GM21381 (cell line): Measurements from ENCODE around the gene PPP6R1.

Experiments used
- ATAC-seq: cut with Tn5 transposase; IDR thresholded peaks from one replicate; pipeline ENCODE4 v1.9.1; 2021; ENCODE audit warnings: mild to moderate bottlenecking, moderate library complexity; ENCODE audit not compliant: unreplicated experiment

The PPP6R1 gene

GRCh38 chr19:55261671-55262126, 2.9 kb upstream of the PPP6R1 start:
- no peak for ATAC-seq

DNA sequence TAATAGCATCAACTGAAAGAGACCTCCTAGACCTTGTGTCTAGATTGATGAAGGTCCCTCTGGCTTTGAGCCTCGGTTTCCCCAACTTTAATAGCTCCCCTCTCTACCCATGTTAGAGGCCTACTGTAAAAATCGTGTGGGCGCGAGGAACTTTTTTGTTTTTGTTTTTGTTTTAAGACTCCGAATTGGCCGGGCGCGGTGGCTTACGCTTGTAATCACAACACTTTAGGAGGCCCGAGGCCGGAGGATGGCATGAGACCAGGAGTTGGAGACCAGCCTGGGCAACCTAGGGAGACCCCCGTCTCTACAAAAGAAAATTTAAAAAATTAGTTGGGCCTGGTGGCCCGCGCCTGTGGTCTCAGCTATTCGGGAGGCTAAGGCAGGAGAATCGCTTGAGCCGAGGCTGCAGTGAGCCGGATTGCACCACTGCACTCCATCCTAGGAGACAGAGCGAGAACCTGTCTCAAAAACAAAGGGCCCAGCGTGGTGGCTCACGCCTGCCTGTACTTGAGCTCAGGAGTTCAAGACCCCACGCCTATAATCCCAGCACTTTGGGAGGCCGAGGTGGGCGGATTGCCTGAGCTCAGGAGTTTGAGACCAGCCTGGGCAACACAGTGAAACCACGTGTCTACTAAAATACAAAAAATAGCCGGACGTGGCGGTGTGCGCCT, 858 bp upstream of the PPP6R1 start:
- no peak for ATAC-seq

DNA sequence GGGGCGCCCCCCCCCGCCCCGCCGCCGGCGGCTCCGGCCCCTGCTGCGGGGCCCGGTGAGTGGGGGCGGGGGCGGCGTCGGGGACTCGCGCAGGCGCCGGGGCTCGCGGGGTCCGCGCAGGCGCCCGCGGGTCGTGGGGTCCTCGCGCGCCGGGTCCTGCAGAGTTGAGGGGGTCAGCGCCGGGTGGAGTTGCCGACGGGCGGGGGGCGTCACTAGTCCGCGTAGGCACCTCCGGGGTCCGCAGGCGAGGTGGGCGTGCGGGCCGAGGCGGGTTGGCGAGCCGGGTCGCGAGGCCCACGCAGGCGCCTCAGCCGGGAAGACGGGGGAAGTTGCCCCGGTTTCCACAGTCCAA, 365 bp downstream of the PPP6R1 start:
- ATAC-seq = peak; percentile 21

DNA sequence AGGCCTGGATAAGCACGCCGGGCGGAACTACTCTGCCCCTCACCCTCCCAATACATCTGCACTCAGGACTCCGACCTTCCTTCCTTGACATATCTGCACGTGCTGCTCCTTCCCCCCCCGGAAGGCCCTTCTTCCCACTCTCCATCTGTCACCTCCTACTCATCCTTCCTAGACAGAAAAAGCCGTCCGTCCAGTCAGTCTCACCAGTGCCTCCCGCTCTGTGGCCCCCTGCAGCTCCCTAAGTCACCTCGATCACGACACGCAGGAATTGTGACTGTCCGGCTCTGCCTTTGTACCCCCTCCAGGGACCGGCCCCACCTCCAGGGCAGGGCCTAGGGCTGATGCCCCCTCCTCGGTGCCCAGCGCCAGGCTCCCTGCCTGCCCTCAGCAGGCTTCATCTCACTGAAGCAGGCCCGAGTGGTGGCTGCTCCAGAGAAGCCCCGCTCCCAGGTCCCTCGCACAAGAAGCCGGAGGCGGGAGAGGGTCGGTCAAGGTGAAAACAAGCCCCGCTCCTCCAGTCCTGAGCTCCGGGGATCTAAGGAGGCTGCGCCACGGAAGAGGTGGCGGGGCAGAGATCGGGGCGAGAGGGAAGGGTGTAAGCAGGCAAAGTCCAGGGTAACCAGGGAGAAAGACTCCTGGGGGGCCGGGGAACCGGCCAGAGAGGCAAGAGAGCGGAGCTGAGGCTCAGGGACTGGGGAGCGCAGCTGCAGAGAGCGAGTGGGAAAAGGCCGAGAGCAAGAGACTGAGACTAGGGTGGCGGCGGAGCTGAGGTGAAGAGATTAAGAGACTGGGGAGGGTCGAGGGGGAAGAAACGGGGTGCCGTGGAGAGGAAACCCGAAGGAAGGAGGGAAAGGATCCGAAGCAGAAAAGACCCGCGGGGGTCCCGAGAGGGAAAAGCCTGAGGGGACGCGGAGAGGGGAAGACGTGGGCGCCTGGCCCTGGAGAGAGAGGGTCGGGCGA, 1.1 kb downstream of the PPP6R1 start:
- ATAC-seq = no peak

DNA sequence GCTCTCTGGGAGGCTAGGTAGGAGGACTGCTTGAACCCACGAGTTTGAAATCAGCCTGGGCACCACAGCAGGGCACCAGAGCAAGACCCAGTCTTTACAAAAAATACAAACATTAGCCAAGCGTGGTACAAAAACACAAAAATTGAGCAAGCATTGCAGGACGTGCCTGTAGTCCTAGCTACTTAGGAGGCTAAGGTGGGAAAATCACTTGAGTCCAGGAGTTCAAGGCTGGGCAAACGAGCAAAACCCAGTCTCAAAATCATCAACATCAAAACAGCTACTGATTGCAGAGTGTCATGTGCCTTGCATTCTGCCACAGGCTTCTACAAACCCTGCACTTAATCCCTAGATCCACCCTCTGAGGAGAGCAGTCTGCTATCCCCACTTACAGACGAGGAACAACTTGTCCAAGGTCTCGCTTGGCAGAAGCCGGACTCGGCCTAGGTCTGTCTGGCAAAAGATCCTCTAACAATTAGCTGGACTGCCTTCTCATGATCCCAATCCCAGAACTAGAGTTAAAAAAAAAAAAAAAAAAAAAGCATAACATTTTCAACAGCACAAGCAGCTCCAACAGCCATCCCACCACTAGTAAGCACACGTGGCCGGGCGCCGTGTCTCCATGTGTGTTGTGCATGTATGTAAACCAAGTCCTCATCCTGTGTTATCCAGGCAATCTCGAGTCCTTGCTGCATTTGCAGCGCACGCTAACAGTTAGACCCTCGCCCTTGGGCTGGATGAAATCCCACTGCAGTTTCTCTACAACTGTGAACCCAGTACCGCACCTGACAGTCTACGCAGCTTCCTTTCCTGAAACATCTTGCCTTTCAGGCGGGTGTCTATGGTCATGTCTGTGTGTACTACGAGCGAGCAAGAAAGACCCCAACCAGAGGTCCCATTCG, 2.0 kb downstream of the PPP6R1 start:
- no peak for ATAC-seq

DNA sequence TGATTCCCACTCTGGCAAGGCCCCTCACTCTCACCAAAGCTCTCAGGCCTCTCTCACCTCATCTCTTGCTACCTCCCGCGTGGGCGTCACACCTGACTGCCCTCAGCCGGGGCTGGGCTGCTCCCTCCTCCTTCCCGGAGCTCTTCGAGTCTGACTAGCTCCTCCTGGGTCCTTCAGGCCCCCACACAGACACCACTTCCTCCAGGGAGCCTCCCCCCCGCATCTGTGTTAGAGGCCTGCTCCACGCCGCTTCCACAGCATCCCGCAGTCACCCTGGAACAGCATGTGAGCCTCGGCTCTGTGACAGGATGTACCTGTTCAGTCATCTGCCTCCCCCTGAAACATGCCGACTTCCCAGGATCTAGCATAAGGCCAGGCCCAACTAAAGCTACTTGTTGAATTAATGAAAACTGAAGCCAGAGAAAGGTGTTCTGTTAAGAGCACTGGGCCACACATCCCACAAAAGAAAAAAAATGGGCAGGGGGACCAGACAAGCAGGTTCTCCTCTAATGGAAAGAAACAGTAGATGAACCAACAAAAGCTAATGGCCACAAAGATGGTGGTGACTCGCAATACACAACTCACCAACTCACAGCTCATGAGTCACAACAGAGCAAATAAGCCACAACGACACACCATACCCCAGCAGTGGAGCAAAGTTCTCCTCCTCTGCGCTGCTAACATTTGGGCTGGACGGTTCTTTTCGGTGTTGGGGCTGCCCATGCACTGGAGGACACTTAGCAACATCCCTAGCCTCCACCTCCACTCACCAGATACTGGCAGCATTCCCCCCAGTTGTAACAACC, 3.0 kb downstream of the PPP6R1 start:
- ATAC-seq = no peak

DNA sequence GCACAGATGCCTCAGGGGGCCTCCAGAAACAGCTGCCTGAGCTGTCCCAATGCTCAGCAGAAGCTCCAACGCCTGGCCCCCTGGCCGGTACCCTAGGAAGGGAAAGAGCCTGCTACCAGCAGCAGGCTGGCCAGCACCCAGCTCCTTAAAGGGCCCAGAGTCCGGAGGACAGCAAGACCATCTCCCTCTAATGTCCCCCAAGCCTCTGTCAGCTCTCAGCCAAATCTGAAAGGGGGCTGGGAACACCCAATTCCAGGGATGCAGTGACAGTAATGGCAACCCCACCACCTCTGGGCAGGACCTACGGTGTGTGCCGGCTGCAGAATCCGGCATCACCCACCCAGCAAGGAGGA, 4.2 kb downstream of the PPP6R1 start:
- ATAC-seq = no peak

- ATAC-seq = peak; percentile 35
Observed at GRCh38 chr19:55253842-55254624, 4.8 kb downstream of the PPP6R1 start.

GRCh38 chr19:55252760-55253663, 5.8 kb downstream of the PPP6R1 start:
- no peak for ATAC-seq

DNA sequence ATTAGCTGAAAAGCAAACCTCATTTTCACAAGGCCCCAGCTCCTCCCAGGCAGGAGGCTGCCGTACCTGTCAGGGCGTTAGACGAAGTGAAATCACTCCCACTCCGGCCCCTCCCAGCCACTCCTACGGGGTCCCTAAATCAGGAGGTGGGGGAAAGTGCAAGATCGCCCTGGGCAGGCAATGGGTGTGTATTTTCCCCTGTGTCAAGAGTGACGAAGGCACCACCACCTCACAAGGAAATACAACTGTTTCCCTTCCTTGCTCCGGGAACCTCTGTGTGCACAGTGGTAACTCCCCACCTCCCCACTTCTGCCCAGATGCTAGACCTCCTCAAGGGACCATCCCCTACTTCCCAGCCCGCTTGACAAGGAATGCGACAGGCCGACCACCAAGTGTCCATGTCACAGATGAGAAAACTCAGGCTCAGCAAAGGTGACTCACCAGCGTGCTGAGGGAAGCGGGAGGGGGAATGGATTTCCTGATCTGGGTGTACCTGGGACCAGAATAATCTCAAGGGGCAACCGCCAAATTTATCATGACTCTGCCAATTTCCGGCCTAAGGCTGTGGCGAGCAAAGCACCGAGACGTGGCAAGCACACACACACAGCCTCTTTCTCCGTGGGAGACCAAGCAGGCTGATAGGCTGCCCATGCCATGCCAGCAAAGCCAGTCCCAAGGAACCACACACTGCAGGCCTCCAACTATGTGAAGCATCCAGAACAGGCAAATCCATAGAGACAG, 7.3 kb downstream of the PPP6R1 start:
- ATAC-seq = no peak

GRCh38 chr19:55250262-55251036, 8.4 kb downstream of the PPP6R1 start:
- no peak for ATAC-seq

GRCh38 chr19:55249841-55250240, 9.0 kb downstream of the PPP6R1 start:
- no peak for ATAC-seq

GRCh38 chr19:55248704-55249103, 10.1 kb downstream of the PPP6R1 start:
- no peak for ATAC-seq

DNA sequence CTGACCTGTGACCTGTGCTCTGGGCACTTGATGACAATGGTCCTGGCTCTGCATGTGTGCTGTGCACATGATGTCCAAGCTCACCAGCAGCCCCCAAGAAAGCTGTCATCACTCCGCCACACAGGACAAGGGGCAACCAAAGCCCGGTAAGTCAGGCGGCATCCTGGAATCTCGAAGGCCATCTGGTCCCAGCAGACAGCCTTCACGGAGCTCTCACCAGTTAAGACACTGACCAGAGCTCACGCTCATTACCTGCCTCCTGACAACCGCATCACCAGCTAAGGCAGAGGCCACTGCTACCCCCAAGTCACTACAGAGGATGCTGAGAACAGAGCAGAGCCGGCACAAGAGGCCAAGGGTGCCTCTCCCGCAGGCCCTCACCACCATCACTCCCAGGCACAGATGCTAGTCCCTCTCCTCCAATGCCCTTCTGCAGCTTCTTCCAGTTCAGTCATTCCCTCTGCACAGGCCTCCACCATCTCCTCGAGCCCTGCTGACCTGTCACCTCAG, 10.6 kb downstream of the PPP6R1 start:
- ATAC-seq = no peak

- ATAC-seq = no peak
Observed at GRCh38 chr19:55247621-55248099, 11.2 kb downstream of the PPP6R1 start.
